WTC11 (cell line): Measurements from ENCODE around the gene NEK11.

Experiments
- ATF1 ChIP-seq: sonication (generic); formaldehyde crosslinking; IDR thresholded peaks from 2 replicates; pipeline ENCODE4 v1.8.1; 2023; ENCODE audit warnings: mild to moderate bottlenecking, moderate library complexity, missing genetic modification reagents
- ATF2 ChIP-seq: sonication (generic); formaldehyde crosslinking; IDR thresholded peaks from 2 replicates; pipeline ENCODE4 v1.8.1; 2022; ENCODE audit warnings: low read depth, missing genetic modification reagents, borderline replicate concordance
- CREB1 ChIP-seq: sonication (generic); formaldehyde crosslinking; IDR thresholded peaks from 2 replicates; pipeline ENCODE4 v1.8.0; 2023; ENCODE audit warnings: mild to moderate bottlenecking, missing genetic modification reagents
- CREM ChIP-seq: sonication (generic); formaldehyde crosslinking; IDR thresholded peaks from 2 replicates; pipeline ENCODE4 v1.8.1; 2022; ENCODE audit warnings: mild to moderate bottlenecking, missing genetic modification reagents, moderate library complexity
- CTCF ChIP-seq: fragments of 200-600 bp; IDR thresholded peaks from 2 replicates; pipeline ENCODE4 v1.8.0; 2022; ENCODE audit warnings: antibody characterized with exemption
- E2F5 ChIP-seq: sonication (generic); formaldehyde crosslinking; IDR thresholded peaks from 2 replicates; pipeline ENCODE4 v1.8.1; 2022; ENCODE audit warnings: mild to moderate bottlenecking, moderate library complexity, missing genetic modification reagents
- FOXJ3 ChIP-seq: sonication (generic); formaldehyde crosslinking; IDR thresholded peaks from 2 replicates; pipeline ENCODE4 v1.9.0; 2021; ENCODE audit warnings: missing genetic modification reagents, mild to moderate bottlenecking, borderline replicate concordance
- MLX ChIP-seq: sonication (generic); formaldehyde crosslinking; IDR thresholded peaks from 2 replicates; pipeline ENCODE4 v1.8.1; 2023; ENCODE audit warnings: mild to moderate bottlenecking, missing genetic modification reagents, moderate library complexity
- SP1 ChIP-seq: sonication (generic); formaldehyde crosslinking; conservative IDR thresholded peaks from 2 replicates; pipeline ENCODE4 v1.8.1; 2022; ENCODE audit warnings: missing genetic modification reagents
- TEAD4 ChIP-seq: sonication (generic); formaldehyde crosslinking; IDR thresholded peaks from 2 replicates; pipeline ENCODE4 v1.8.0; 2022; ENCODE audit warnings: mild to moderate bottlenecking, missing genetic modification reagents
- ZNF232 ChIP-seq: sonication (generic); formaldehyde crosslinking; IDR thresholded peaks from 2 replicates; pipeline ENCODE4 v1.8.0; 2022; ENCODE audit warnings: mild to moderate bottlenecking, missing genetic modification reagents
- TF ChIP-seq, protein P1 (sequence below): sonication (generic); formaldehyde crosslinking; IDR thresholded peaks from 2 replicates; pipeline ENCODE4 v1.8.0; 2023; ENCODE audit warnings: missing genetic modification reagents
- TF ChIP-seq, protein P2 (sequence below): sonication (generic); formaldehyde crosslinking; IDR thresholded peaks from 2 replicates; pipeline ENCODE4 v1.8.1; 2023; ENCODE audit warnings: mild to moderate bottlenecking, missing genetic modification reagents, moderate library complexity

DNA sequence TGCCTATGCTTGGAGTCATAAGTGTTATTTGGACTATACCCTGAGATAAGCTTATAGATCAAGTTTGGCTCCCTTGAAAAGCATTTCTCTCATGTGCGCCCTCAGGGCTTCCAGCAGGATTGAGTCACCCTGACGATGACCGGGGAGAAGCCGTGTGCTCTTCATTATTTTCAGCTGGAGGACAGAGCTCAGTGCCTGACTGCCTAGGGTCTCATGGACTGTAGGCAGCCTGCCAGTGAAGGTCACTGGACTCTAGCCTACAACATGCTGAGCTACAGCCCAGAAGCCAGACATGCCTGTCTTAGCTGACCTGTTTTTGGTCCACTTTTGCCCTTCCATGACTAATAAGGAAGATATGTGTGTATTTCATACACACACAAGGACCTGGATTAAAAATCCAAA is 323.3 kb downstream of the NEK11 start:
- no peak for TF ChIP-seq ATF1 (CRISPR knock-in tag)
- no peak for TF ChIP-seq CTCF
- TF ChIP-seq, protein P1, sequence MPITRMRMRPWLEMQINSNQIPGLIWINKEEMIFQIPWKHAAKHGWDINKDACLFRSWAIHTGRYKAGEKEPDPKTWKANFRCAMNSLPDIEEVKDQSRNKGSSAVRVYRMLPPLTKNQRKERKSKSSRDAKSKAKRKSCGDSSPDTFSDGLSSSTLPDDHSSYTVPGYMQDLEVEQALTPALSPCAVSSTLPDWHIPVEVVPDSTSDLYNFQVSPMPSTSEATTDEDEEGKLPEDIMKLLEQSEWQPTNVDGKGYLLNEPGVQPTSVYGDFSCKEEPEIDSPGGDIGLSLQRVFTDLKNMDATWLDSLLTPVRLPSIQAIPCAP (CRISPR knock-in tag): no peak
- TF ChIP-seq ATF2 (CRISPR knock-in tag): no peak
- no peak for TF ChIP-seq CREM (CRISPR knock-in tag)
- no peak for TF ChIP-seq TEAD4 (CRISPR knock-in tag)
- no peak for TF ChIP-seq FOXJ3
- no peak for TF ChIP-seq SP1 (CRISPR knock-in tag)
- TF ChIP-seq E2F5 (CRISPR knock-in tag): no peak
- TF ChIP-seq MLX: no peak
- no peak for TF ChIP-seq ZNF232 (CRISPR knock-in tag)
- TF ChIP-seq, protein P2, sequence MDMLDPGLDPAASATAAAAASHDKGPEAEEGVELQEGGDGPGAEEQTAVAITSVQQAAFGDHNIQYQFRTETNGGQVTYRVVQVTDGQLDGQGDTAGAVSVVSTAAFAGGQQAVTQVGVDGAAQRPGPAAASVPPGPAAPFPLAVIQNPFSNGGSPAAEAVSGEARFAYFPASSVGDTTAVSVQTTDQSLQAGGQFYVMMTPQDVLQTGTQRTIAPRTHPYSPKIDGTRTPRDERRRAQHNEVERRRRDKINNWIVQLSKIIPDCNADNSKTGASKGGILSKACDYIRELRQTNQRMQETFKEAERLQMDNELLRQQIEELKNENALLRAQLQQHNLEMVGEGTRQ: no peak
- TF ChIP-seq CREB1: no peak
